RWPE1 (cell line): Measurements from ENCODE around the gene ADCY3.

Experiments
- CTCF ChIA-PET: fragments of 350-600 bp; sonication (Branson Sonifier 250); formaldehyde crosslinking; extraction: SDS; loops from one replicate; lab custom pipeline; 2021; lab: Yijun Ruan, JAX
- POLR2A ChIA-PET: fragments of 400-600 bp; formaldehyde crosslinking; extraction: SDS; loops from one replicate; lab custom pipeline; 2020; ENCODE audit warnings: antibody characterized with exemption; ENCODE audit not compliant: low non-redundant PET; lab: Yijun Ruan, JAX
- DNase-seq: peaks from one replicate; pipeline ENCODE4 v3.0.0; 2012; ENCODE audit warnings: low spot score
- H3K27ac ChIP-seq: fragments of 450-650 bp; 2 replicates; pipeline ENCODE4 v1.5.1; 2017
- TF ChIP-seq, protein P1 (sequence below): fragments of 450-650 bp; conservative IDR thresholded peaks from 2 replicates; pipeline ENCODE4 v1.5.1; 2017; ENCODE audit warnings: low read depth, mild to moderate bottlenecking

Gene ADCY3

DNA sequence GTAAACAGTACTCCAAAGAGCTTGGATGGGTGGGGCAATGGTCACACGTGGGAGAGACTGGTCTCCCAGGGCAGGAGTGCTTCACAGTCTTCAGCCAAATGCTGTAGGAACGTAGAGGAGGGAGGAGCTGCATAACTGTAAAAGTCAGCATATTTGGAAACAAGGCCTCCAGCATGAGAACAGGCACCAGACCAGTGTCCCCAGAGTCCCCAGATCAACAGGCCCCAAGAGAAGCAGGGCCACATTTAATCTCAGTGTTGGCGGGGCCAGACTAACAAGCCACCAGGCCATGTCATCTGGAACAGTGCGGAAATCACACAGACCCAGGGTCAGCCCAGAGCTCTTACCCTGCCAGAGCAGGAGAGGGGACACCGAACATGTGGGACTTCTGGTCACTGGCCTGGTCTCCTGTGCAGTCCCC, 63.2 kb downstream of the ADCY3 start:
- DNase-seq = no peak
- TF ChIP-seq, protein P1, sequence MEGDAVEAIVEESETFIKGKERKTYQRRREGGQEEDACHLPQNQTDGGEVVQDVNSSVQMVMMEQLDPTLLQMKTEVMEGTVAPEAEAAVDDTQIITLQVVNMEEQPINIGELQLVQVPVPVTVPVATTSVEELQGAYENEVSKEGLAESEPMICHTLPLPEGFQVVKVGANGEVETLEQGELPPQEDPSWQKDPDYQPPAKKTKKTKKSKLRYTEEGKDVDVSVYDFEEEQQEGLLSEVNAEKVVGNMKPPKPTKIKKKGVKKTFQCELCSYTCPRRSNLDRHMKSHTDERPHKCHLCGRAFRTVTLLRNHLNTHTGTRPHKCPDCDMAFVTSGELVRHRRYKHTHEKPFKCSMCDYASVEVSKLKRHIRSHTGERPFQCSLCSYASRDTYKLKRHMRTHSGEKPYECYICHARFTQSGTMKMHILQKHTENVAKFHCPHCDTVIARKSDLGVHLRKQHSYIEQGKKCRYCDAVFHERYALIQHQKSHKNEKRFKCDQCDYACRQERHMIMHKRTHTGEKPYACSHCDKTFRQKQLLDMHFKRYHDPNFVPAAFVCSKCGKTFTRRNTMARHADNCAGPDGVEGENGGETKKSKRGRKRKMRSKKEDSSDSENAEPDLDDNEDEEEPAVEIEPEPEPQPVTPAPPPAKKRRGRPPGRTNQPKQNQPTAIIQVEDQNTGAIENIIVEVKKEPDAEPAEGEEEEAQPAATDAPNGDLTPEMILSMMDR = no peak
- no peak overlapping the region for H3K27ac ChIP-seq
- CTCF ChIA-PET = no interaction called here
- POLR2A ChIA-PET = no interaction called here

DNA sequence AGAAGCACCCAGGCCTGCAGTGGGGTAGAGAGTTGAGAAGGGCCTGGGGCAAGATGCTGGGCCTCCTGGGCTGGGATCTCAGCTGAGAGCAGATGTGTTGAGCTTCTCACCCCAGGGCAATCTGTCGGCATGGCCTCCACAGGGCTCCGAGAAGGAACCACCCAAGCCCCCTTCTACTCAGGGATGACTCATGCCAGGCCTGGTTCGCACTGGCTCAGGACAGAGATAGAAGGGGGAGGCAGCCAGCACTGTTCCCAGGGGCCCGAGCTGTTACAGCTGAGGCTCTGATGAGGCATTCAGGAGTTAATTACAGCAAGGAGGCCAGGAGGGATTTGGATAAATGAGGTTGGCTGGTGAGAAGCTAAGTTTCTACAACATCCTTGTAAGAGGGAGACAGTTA, 64.3 kb downstream of the ADCY3 start:
- ChIA-PET POLR2A (no interaction called here), CTCF (no interaction called here)
- no peak for DNase-seq
- H3K27ac ChIP-seq = peak overlapping the region; percentile 23
- TF ChIP-seq, protein P1 = no peak

DNA sequence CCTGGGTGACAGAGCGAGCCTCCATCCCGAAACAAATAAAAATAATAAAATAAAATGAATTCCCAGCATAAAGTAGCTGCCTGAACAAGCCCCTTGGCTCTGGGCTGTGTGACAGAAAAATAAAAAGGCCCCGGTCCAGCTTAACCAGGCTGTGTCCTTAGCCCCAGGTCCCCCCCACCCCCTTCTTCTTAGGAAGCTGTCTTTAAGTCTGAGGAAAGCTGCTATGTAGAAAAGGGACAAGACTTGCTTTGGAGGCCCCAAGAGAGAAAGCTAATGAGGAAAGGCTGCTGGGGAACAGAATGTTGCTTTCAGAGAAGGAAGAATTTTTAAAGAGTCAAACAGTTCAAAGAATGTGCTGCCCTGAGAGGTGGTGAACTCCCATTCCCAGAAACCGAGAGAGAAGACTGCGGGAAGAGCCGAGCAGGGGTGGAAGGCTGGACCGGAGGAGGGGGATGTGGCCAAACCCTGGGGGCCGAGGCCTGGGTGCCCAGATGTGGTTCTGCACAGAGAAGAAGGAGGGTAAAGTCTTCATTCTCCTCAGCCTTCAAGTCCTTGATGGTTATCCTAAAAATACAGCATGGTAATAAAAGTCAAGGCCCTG, 64.9 kb downstream of the ADCY3 start:
- DNase-seq = no peak
- ChIA-PET CTCF (interaction anchor here (0.7 kb wide), 1 partner anchor 16 kb away, joined by 3 read pairs; no protein-coding TSS in a partner anchor), POLR2A (no interaction called here)
- H3K27ac ChIP-seq = peak overlapping the region; percentile 23
- TF ChIP-seq, protein P1 = no peak

DNA sequence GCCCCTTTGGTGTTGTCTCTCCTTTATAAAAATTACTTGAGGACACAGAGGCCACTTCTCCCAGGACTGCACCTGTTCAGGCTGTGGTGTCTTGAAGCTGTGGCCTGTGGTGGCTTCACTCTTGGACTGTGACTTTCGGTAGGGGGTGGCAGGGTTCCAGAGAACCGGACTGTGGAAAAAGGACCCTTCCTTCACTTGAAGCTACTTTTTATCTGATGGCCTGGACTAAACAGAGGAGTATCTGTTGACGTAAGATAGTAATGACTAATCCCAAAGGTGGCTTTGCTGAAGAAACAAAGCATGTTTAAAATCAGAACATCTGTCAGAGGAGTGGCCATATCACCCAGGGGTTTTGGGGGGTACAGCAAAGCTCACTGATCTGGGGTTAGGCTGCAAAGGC, 66.0 kb downstream of the ADCY3 start:
- H3K27ac ChIP-seq = no peak overlapping the region
- TF ChIP-seq, protein P1 = no peak
- ChIA-PET CTCF (no interaction called here), POLR2A (no interaction called here)
- DNase-seq = no peak

DNA sequence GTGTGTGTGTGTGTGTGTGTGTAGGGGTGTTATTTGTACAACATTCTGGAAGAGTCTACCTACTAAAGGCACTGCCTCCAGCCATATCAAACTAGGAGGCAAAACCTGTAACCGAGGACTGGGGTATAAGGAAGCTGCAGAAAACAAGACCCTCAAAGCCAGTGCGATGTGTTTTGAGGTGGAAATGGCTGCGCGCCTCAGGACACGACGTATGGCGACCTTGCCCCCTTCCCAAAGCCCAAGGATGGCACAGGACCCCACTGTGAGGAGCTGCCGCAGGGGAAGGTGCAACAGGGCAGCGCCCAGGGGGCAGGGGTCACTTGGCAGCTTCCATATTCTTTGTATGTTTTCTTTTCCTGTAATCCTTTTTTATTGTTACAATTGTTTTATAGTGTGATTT, 67.0 kb downstream of the ADCY3 start:
- ChIA-PET CTCF (interaction anchor here (0.6 kb wide), 1 partner anchor 337 kb away, joined by 4 read pairs; no protein-coding TSS in a partner anchor), POLR2A (no interaction called here)
- no peak overlapping the region for H3K27ac ChIP-seq
- TF ChIP-seq, protein P1 = no peak
- no peak for DNase-seq

DNA sequence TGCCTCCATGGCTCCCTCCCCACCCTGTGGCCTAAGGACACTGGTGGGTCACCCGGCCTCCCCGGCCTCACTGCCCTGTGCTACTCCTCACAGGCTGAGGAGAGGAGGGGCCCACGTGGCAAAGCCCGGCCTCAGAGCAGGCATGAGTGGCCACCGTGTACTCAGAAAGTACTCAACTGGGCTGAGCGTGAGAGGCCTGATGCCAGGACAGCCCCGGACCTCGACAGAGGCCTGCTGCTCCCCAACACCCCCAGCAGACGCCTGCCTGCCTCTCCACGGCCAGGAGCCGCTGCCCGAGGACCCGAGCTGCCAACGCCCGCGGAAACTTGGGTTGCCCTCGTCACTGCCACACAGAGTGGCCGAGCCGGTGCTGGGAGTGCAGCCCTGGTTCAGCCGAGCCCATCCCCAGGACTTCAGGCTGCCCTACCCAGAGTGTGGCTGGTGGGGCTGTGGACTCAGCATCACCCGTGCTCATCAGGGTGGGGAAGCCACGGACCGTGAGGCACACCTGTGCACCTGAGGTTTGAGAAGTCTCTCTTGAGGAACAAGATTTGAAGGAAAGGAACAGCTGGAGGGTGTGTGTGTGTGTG, 67.5 kb downstream of the ADCY3 start:
- no peak overlapping the region for H3K27ac ChIP-seq
- DNase-seq = no peak
- TF ChIP-seq, protein P1 = no peak
- ChIA-PET CTCF (interaction anchor here (0.6 kb wide), 1 partner anchor 338 kb away, joined by 4 read pairs; no protein-coding TSS in a partner anchor), POLR2A (no interaction called here)
